ENCODE results near the gene CDKN1C. TPM values are rescaled to one million over a fixed set of nuclear protein-coding genes. Genes with fewer than 3 reads are reported as not detected.

The CDKN1C gene
- total RNA-seq, 2 donors from 2014 or later: 17.2 to 28.7 TPM

GRCh38 chr11:2912498-2912897 lies 26.9 kb upstream of the CDKN1C start:
- DNase-seq (ENCODE audit: low spot score): no peak
- TF ChIP-seq, protein P1, sequence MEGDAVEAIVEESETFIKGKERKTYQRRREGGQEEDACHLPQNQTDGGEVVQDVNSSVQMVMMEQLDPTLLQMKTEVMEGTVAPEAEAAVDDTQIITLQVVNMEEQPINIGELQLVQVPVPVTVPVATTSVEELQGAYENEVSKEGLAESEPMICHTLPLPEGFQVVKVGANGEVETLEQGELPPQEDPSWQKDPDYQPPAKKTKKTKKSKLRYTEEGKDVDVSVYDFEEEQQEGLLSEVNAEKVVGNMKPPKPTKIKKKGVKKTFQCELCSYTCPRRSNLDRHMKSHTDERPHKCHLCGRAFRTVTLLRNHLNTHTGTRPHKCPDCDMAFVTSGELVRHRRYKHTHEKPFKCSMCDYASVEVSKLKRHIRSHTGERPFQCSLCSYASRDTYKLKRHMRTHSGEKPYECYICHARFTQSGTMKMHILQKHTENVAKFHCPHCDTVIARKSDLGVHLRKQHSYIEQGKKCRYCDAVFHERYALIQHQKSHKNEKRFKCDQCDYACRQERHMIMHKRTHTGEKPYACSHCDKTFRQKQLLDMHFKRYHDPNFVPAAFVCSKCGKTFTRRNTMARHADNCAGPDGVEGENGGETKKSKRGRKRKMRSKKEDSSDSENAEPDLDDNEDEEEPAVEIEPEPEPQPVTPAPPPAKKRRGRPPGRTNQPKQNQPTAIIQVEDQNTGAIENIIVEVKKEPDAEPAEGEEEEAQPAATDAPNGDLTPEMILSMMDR (IDR thresholded peaks at IDR 0.05): no peak
- no peaks in the 10 kb centered on the region for H3K27me3 ChIP-seq
- no peaks in the 10 kb centered on the region for H3K36me3 ChIP-seq
- no peak overlapping the region for H3K4me3 ChIP-seq
- peak overlapping the region in 1 of 2 donors; percentile 86 for H3K27ac ChIP-seq
- peaks cover 0 to 59% of the 10 kb centered on the region in 2 donors for H3K4me1 ChIP-seq
- H3K9me3 ChIP-seq: no peaks in the 10 kb centered on the region

- TF ChIP-seq, protein P1 (IDR thresholded peaks at IDR 0.05): no peak
- H3K27me3 ChIP-seq: no peaks in the 10 kb centered on the region
- DNase-seq (ENCODE audit: low spot score): no peak
- peak overlapping the region in 1 of 2 donors; percentile 86 for H3K27ac ChIP-seq
- peaks cover 0 to 59% of the 10 kb centered on the region in 2 donors for H3K4me1 ChIP-seq
- no peaks in the 10 kb centered on the region for H3K36me3 ChIP-seq
- H3K4me3 ChIP-seq: no peak overlapping the region
- no peaks in the 10 kb centered on the region for H3K9me3 ChIP-seq
These were observed 26.3 kb upstream of the CDKN1C start for GRCh38 chr11:2911785-2912391.

DNA sequence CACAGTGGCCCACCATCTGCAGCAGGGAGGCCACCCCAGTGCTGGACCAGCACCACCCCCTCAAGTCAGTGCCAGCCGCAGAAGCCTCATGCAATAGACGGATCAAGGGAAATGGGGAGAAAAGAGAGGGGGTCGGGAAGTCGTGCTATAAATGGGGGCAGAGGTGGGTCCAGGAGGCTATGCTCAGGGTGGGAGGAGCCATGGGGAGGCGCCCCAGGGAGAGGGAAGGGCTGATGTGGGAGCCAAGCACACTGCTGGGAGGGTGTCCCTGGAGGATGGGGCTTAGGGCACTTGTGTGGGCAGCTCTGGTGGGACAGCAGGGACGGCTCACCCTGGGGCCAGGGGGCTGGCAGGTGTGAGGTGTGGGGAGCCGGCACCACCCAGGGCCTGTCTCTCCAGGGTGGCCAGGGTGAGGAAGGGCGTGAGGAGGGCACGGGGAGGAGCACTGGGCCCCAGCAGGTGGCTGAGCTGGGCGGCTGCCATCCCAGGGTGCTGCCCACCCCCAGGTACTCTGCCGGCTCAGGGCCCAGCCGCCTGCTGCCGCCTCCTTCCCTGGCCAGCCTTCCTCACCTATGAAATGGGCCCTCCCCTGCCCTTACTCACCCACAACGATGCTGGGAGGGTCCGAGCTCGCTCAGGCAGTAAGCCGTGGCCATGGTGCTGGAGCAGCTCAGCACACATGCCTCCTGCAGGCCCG lies 25.7 kb upstream of the CDKN1C start:
- TF ChIP-seq, protein P1 (IDR thresholded peaks at IDR 0.05): no peak
- Histone ChIP-seq H3K27me3 (no peaks in the 10 kb centered on the region), H3K4me1 (peaks cover 0 to 55% of the 10 kb centered on the region in 2 donors), H3K9me3 (no peaks in the 10 kb centered on the region), H3K36me3 (no peaks in the 10 kb centered on the region), H3K27ac (no peak overlapping the region), H3K4me3 (no peak overlapping the region)
- DNase-seq (ENCODE audit: low spot score): no peak

GRCh38 chr11:2910401-2910955 lies 24.9 kb upstream of the CDKN1C start:
- no peaks in the 10 kb centered on the region for H3K9me3 ChIP-seq
- H3K27ac ChIP-seq: no peak overlapping the region
- no peaks in the 10 kb centered on the region for H3K27me3 ChIP-seq
- peaks cover 0 to 47% of the 10 kb centered on the region in 2 donors for H3K4me1 ChIP-seq
- H3K4me3 ChIP-seq: no peak overlapping the region
- TF ChIP-seq, protein P1 (IDR thresholded peaks at IDR 0.05): no peak
- no peak for DNase-seq (ENCODE audit: low spot score)
- H3K36me3 ChIP-seq: no peaks in the 10 kb centered on the region

DNA sequence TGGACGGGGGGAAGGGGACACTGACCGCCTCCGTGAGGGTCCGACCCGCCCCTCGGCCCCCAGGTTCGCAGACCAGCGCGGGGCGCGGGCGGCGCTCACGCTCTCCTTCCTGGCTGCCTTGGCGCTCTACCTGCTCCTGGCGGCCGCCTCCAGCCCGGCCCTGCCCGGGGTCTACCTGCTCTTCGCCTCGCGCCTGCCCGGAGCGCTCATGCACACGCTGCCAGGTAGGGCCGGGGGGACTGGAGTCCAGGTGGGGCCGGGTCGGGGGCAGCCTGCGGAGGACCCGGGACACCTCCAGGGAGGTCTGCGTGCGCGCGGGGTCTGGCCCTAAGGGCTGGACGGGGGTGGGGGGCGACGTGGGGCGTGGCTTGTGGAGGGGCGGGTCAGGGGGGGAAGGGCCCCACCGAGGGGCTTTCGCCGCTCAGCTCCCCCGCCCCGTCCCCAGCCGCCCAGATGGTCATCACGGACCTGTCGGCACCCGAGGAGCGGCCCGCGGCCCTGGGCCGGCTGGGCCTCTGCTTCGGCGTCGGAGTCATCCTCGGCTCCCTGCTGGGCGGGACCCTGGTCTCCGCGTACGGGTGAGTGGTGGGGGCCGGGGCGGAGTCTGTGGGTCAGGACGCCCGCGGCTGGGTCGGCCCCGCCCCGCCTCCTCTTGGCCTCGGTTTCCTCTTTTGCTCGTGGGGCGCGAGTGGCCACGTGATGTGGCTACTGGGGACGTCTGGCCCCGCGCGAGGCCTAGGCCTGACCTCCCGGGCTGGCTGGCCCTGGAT lies 23.7 kb upstream of the CDKN1C start:
- no peak for DNase-seq (ENCODE audit: low spot score)
- TF ChIP-seq, protein P1 (IDR thresholded peaks at IDR 0.05): no peak
- H3K9me3 ChIP-seq: no peaks in the 10 kb centered on the region
- peaks cover 0 to 37% of the 10 kb centered on the region in 2 donors for H3K4me1 ChIP-seq
- no peaks in the 10 kb centered on the region for H3K36me3 ChIP-seq
- no peaks in the 10 kb centered on the region for H3K27me3 ChIP-seq
- H3K27ac ChIP-seq: no peak overlapping the region
- H3K4me3 ChIP-seq: no peak overlapping the region
